Mucosa of rectum (tissue), 2 donors: ENCODE measurements around the gene ATAD2B.

ENCODE experiments used
- H3K27ac ChIP-seq, 2 donors: one replicate each; pipeline ENCODE4 v1.7.0; 2013; ENCODE audit warnings: inconsistent platforms in 2 of 2, low read depth in 2 of 2, low read length in 2 of 2
- H3K27me3 ChIP-seq, 2 donors: one replicate each; pipeline ENCODE4 v1.7.0; 2013; ENCODE audit warnings: low read length in 2 of 2; ENCODE audit not compliant: control insufficient read depth in 2 of 2, insufficient read depth in 2 of 2
- H3K36me3 ChIP-seq, 2 donors: one replicate each; pipeline ENCODE4 v1.7.0; 2013; ENCODE audit warnings: low read length in 2 of 2; ENCODE audit not compliant: control insufficient read depth in 2 of 2, insufficient read depth in 2 of 2
- H3K4me1 ChIP-seq, 2 donors: one replicate each; pipeline ENCODE4 v1.7.0; 2013; ENCODE audit warnings: low read length in 2 of 2, mild to moderate bottlenecking in 1 of 2; ENCODE audit not compliant: control insufficient read depth in 2 of 2, insufficient read depth in 2 of 2
- H3K4me3 ChIP-seq, 2 donors: one replicate each; pipeline ENCODE4 v1.7.0; 2013; ENCODE audit warnings: low read length in 2 of 2
- H3K9ac ChIP-seq, 2 donors: one replicate each; pipeline ENCODE4 v1.7.0; 2013; ENCODE audit warnings: low read length in 2 of 2, low read depth in 1 of 2, mild to moderate bottlenecking in 1 of 2
- H3K9me3 ChIP-seq, 2 donors: one replicate each; pipeline ENCODE4 v1.7.0; 2013; ENCODE audit warnings: low read length in 2 of 2; ENCODE audit not compliant: control insufficient read depth in 2 of 2
- donor health status: healthy.
- donor health status: Normal muscosa, but diverticular disease.

Gene ATAD2B

GRCh38 chr2:23706613-23707078 lies 220.3 kb downstream of the ATAD2B start:
- no peak overlapping the region for H3K4me3 ChIP-seq
- H3K9ac ChIP-seq = no peak overlapping the region
- H3K4me1 ChIP-seq = no peaks in the 10 kb centered on the region
- no peaks in the 10 kb centered on the region for H3K27me3 ChIP-seq
- no peak overlapping the region for H3K27ac ChIP-seq
- no peaks in the 10 kb centered on the region for H3K9me3 ChIP-seq
- peaks cover 6 to 20% of the 10 kb centered on the region in 2 donors for H3K36me3 ChIP-seq

- H3K27ac ChIP-seq = no peak overlapping the region
- no peak overlapping the region for H3K4me3 ChIP-seq
- H3K9ac ChIP-seq = no peak overlapping the region
- no peaks in the 10 kb centered on the region for H3K9me3 ChIP-seq
- peaks cover 6 to 20% of the 10 kb centered on the region in 2 donors for H3K36me3 ChIP-seq
- no peaks in the 10 kb centered on the region for H3K27me3 ChIP-seq
- no peaks in the 10 kb centered on the region for H3K4me1 ChIP-seq
These were observed 220.9 kb downstream of the ATAD2B start for GRCh38 chr2:23705771-23706612.

GRCh38 chr2:23703583-23704385 lies 223.1 kb downstream of the ATAD2B start:
- no peak overlapping the region for H3K27ac ChIP-seq
- no peaks in the 10 kb centered on the region for H3K9me3 ChIP-seq
- H3K36me3 ChIP-seq = peaks cover 6 to 17% of the 10 kb centered on the region in 2 donors
- no peaks in the 10 kb centered on the region for H3K27me3 ChIP-seq
- H3K4me3 ChIP-seq = no peak overlapping the region
- no peak overlapping the region for H3K9ac ChIP-seq
- no peaks in the 10 kb centered on the region for H3K4me1 ChIP-seq

GRCh38 chr2:23703037-23703582 lies 223.8 kb downstream of the ATAD2B start:
- Histone ChIP-seq H3K27ac (no peak overlapping the region), H3K4me3 (no peak overlapping the region), H3K36me3 (peaks cover 6 to 10% of the 10 kb centered on the region in 2 donors), H3K9me3 (no peaks in the 10 kb centered on the region), H3K9ac (no peak overlapping the region), H3K27me3 (no peaks in the 10 kb centered on the region), H3K4me1 (no peaks in the 10 kb centered on the region)

GRCh38 chr2:23700627-23701026 lies 226.3 kb downstream of the ATAD2B start:
- H3K27me3 ChIP-seq = no peaks in the 10 kb centered on the region
- no peaks in the 10 kb centered on the region for H3K9me3 ChIP-seq
- peaks cover 2 to 5% of the 10 kb centered on the region in 2 donors for H3K36me3 ChIP-seq
- no peaks in the 10 kb centered on the region for H3K4me1 ChIP-seq
- H3K9ac ChIP-seq = no peak overlapping the region
- no peak overlapping the region for H3K4me3 ChIP-seq
- no peak overlapping the region for H3K27ac ChIP-seq

GRCh38 chr2:23699580-23699925 lies 227.4 kb downstream of the ATAD2B start:
- peaks cover 0 to 2% of the 10 kb centered on the region in 2 donors for H3K36me3 ChIP-seq
- H3K9me3 ChIP-seq = no peaks in the 10 kb centered on the region
- H3K9ac ChIP-seq = no peak overlapping the region
- no peak overlapping the region for H3K4me3 ChIP-seq
- no peaks in the 10 kb centered on the region for H3K27me3 ChIP-seq
- no peak overlapping the region for H3K27ac ChIP-seq
- H3K4me1 ChIP-seq = no peaks in the 10 kb centered on the region

- Histone ChIP-seq H3K4me3 (no peak overlapping the region), H3K36me3 (peaks cover 0 to 2% of the 10 kb centered on the region in 2 donors), H3K27ac (no peak overlapping the region), H3K27me3 (no peaks in the 10 kb centered on the region), H3K9me3 (no peaks in the 10 kb centered on the region), H3K9ac (no peak overlapping the region), H3K4me1 (no peaks in the 10 kb centered on the region)
These were observed 228.0 kb downstream of the ATAD2B start for GRCh38 chr2:23698721-23699579.
